HCT116 (cell line): Measurements from ENCODE around the gene LRRC3B. TPM values are rescaled to one million over a fixed set of nuclear protein-coding genes. Genes with fewer than 3 reads are reported as not detected.

Experiments used
- ATAC-seq: fragments of 200-7000 bp; cut with Tn5 transposase; 2 replicates; pipeline ENCODE4 v1.9.1; 2020; ENCODE audit warnings: mild to moderate bottlenecking, moderate library complexity
- BruUV-seq: library from RNA; stranded (reverse); fragments of 400-500 nt; replicated peaks from 2 replicates; lab custom pipeline; 2021; lab: Mats Ljungman, UMichigan
- CTCF ChIA-PET: fragments of 300-600 bp; sonication (Branson Sonifier 250); formaldehyde crosslinking; loops from one replicate; lab custom pipeline; 2021; ENCODE audit warnings: antibody characterized with exemption; lab: Charles Lee
- POLR2A ChIA-PET: fragments of 300-600, 350-600 bp; sonication (Branson Sonifier 250); formaldehyde crosslinking; loops from one replicate; lab custom pipeline; 2021; ENCODE audit warnings: antibody characterized with exemption; lab: Charles Lee
- RAD21 ChIA-PET, 2 experiments: fragments of 300-600 bp; sonication (Branson Sonifier 250); formaldehyde crosslinking; loops; one replicate each; lab custom pipeline; 2023; ENCODE audit warnings: low total read pairs in 2 of 2; ENCODE audit not compliant: uncharacterized antibody in 2 of 2, unreplicated experiment in 2 of 2, low non-redundant PET in 1 of 2; lab: Charles Lee
- DNase-seq: peaks from one replicate; pipeline ENCODE4 v3.0.0-alpha.2; 2010; ENCODE audit warnings: low read depth, low spot score
- H2AFZ ChIP-seq: fragments of 200-600 bp; shearing (Covaris generic), sonication (generic); 2 replicates; pipeline ENCODE4 v1.6.1; 2017; ENCODE audit warnings: low read depth, mixed run types, mixed read lengths, antibody characterized with exemption, low read length; ENCODE audit not compliant: poor library complexity, severe bottlenecking
- H3K27ac ChIP-seq: 2 replicates; pipeline ENCODE4 v1.5.1; 2012; ENCODE audit warnings: low read depth, low read length
- H3K27me3 ChIP-seq: fragments of 200-600 bp; sonication (generic); 2 replicates; pipeline ENCODE4 v1.6.1; 2016; ENCODE audit warnings: mixed run types, low read length, mixed read lengths; ENCODE audit not compliant: insufficient read depth
- H3K36me3 ChIP-seq, 2 experiments: fragments of 200-500 bp in 1 of 2; fragments of 200-600 bp in 1 of 2; sonication (Bioruptor generic) in 1 of 2; sonication (generic) in 1 of 2; 2 replicates each; pipeline versions ENCODE4 v1.5.1 to v1.6.1; 2014 to 2016; ENCODE audit warnings: low read length in 2 of 2, inconsistent platforms in 1 of 2, mixed read lengths in 1 of 2, mixed run types in 1 of 2; ENCODE audit not compliant: insufficient read depth in 2 of 2, control insufficient read depth in 1 of 2
- H3K4me1 ChIP-seq, 2 experiments: fragments of 200-600 bp in 1 of 2; sonication (generic) in 1 of 2; 2 replicates each; pipeline versions ENCODE4 v1.5.1 to v1.6.1; 2012 to 2017; ENCODE audit warnings: low read length in 2 of 2, inconsistent platforms in 1 of 2, mild to moderate bottlenecking in 1 of 2, mixed read lengths in 1 of 2, mixed run types in 1 of 2, moderate library complexity in 1 of 2; ENCODE audit not compliant: insufficient read depth in 2 of 2, control insufficient read depth in 1 of 2
- H3K4me2 ChIP-seq: fragments of 200-600 bp; sonication (generic); 2 replicates; pipeline ENCODE4 v1.6.1; 2017; ENCODE audit warnings: mixed run types, low read length, mixed read lengths
- H3K4me3 ChIP-seq, 2 experiments: fragments of 200-600 bp in 1 of 2; sonication (generic) in 1 of 2; replicated peaks in 1 of 2; 2 replicates each; pipeline ENCODE4 v1.5.1; 2011 to 2016; ENCODE audit warnings: low read length in 2 of 2, control low read depth in 1 of 2, low read depth in 1 of 2, mild to moderate bottlenecking in 1 of 2, mixed read lengths in 1 of 2, mixed run types in 1 of 2
- H3K79me2 ChIP-seq: fragments of 200-600 bp; sonication (generic); 2 replicates; pipeline ENCODE4 v1.6.1; 2017; ENCODE audit warnings: mild to moderate bottlenecking, mixed run types, low read length, moderate library complexity, mixed read lengths; ENCODE audit not compliant: insufficient read depth
- H3K9ac ChIP-seq: fragments of 200-600 bp; sonication (generic); 2 replicates; pipeline ENCODE4 v1.6.1; 2016; ENCODE audit warnings: low read length, mixed read lengths
- H3K9me2 ChIP-seq: fragments of 200-600 bp; sonication (generic), shearing (Covaris generic); 2 replicates; pipeline ENCODE4 v1.6.1; 2017; ENCODE audit warnings: mixed run types, mild to moderate bottlenecking, moderate library complexity; ENCODE audit not compliant: insufficient read depth
- H3K9me3 ChIP-seq, 2 experiments: fragments of 200-500 bp in 1 of 2; fragments of 200-600 bp in 1 of 2; sonication (Bioruptor generic) in 1 of 2; sonication (generic) in 1 of 2; 2 replicates each; pipeline ENCODE4 v1.6.1; 2014 to 2017; ENCODE audit warnings: low read length in 2 of 2, mixed read lengths in 2 of 2, inconsistent platforms in 1 of 2, low read depth in 1 of 2, mild to moderate bottlenecking in 1 of 2, mixed run types in 1 of 2, moderate library complexity in 1 of 2; ENCODE audit not compliant: control insufficient read depth in 1 of 2, insufficient read depth in 1 of 2
- H4K20me1 ChIP-seq: fragments of 200-600 bp; sonication (generic), shearing (Covaris generic); 2 replicates; pipeline ENCODE4 v1.6.1; 2017; ENCODE audit warnings: mixed run types, mild to moderate bottlenecking, moderate library complexity; ENCODE audit not compliant: insufficient read depth
- CBX3 ChIP-seq: IDR thresholded peaks from 2 replicates; pipeline ENCODE4 v1.6.1; 2012; ENCODE audit warnings: low read depth
- CEBPB ChIP-seq: IDR thresholded peaks from 2 replicates; pipeline ENCODE4 v1.6.1; 2012; ENCODE audit warnings: low read depth
- ELF1 ChIP-seq: IDR thresholded peaks from 2 replicates; pipeline ENCODE4 v1.6.1; 2012; ENCODE audit warnings: low read depth, borderline replicate concordance
- EZH2 ChIP-seq: fragments of 200-600 bp; sonication (generic); IDR thresholded peaks from 2 replicates; pipeline ENCODE4 v1.6.1; 2017; ENCODE audit warnings: antibody characterized with exemption, mixed run types
- FOSL1 ChIP-seq: IDR thresholded peaks from 2 replicates; pipeline ENCODE4 v1.6.1; 2012; ENCODE audit warnings: low read depth
- JUND ChIP-seq: IDR thresholded peaks from 2 replicates; pipeline ENCODE4 v1.6.1; 2012
- POLR2A ChIP-seq: IDR thresholded peaks from 2 replicates; pipeline ENCODE4 v1.7.0; 2011; ENCODE audit warnings: borderline replicate concordance; ENCODE audit not compliant: insufficient read depth, insufficient read length; ENCODE audit errors: extremely low read depth
- POLR2AphosphoS5 ChIP-seq: IDR thresholded peaks from 2 replicates; pipeline ENCODE4 v1.6.1; 2011; ENCODE audit warnings: mild to moderate bottlenecking, low read depth, low read length, moderate library complexity
- RAD21 ChIP-seq: IDR thresholded peaks from 2 replicates; pipeline ENCODE4 v1.6.1; 2012; ENCODE audit warnings: low read depth, mild to moderate bottlenecking
- SIN3A ChIP-seq: IDR thresholded peaks from 2 replicates; pipeline ENCODE4 v1.6.1; 2012; ENCODE audit warnings: low read depth
- SP1 ChIP-seq: IDR thresholded peaks from 2 replicates; pipeline ENCODE4 v1.6.1; 2012; ENCODE audit warnings: low read depth
- SRF ChIP-seq: IDR thresholded peaks from 2 replicates; pipeline ENCODE4 v1.6.1; 2012; ENCODE audit warnings: low read depth
- TCF7L2 ChIP-seq: IDR thresholded peaks from 2 replicates; pipeline ENCODE4 v1.7.0; 2011; ENCODE audit warnings: borderline replicate concordance, inconsistent platforms; ENCODE audit not compliant: insufficient read depth, insufficient read length; ENCODE audit errors: extremely low read depth
- YY1 ChIP-seq: IDR thresholded peaks from 2 replicates; pipeline ENCODE4 v1.6.1; 2011; ENCODE audit warnings: low read length, low read depth, moderate library complexity, mild to moderate bottlenecking; ENCODE audit not compliant: insufficient replicate concordance; ENCODE audit errors: extremely low read depth
- ZFX ChIP-seq: fragments of 450-650 bp; IDR thresholded peaks from 2 replicates; pipeline ENCODE4 v1.6.1; 2017
- ZNF274 ChIP-seq: fragments of 200-500 bp; sonication (Bioruptor generic); IDR thresholded peaks from 2 replicates; pipeline ENCODE4 v1.6.1; 2014; ENCODE audit warnings: mild to moderate bottlenecking, low read depth, low read length, inconsistent platforms
- intact Hi-C: fragments of 100-400 bp; cut with micrococcal nuclease; formaldehyde crosslinking; loops from 2 replicates; pipeline ENCODE4 v1.10.0; 2022
- total RNA-seq: library from RNA; stranded (reverse); gene quantifications from one replicate; pipeline ENCODE4 v1.2.1, GENCODE V29; 2021; ENCODE audit not compliant: unreplicated experiment
- TF ChIP-seq, protein P1 (sequence below): IDR thresholded peaks from 2 replicates; pipeline ENCODE4 v1.6.1; 2012
- TF ChIP-seq, protein P2 (sequence below): IDR thresholded peaks from 2 replicates; pipeline ENCODE4 v1.6.1; 2012
- TF ChIP-seq, protein P3 (sequence below), 3 experiments: fragments of 200-600 bp in 1 of 3; sonication (generic) in 1 of 3; IDR thresholded peaks in 2 of 3; conservative IDR thresholded peaks in 1 of 3; 2 replicates each; pipeline ENCODE4 v1.5.1; 2012 to 2017; ENCODE audit warnings: low read depth in 2 of 3, low read length in 2 of 3, antibody characterized with exemption in 1 of 3, borderline replicate concordance in 1 of 3, control low read depth in 1 of 3, mild to moderate bottlenecking in 1 of 3, mixed read lengths in 1 of 3, mixed run types in 1 of 3, moderate library complexity in 1 of 3; ENCODE audit not compliant: insufficient read depth in 1 of 3

LRRC3B gene
- total RNA-seq, 1 experiment from 2014 or later: not detected

DNA sequence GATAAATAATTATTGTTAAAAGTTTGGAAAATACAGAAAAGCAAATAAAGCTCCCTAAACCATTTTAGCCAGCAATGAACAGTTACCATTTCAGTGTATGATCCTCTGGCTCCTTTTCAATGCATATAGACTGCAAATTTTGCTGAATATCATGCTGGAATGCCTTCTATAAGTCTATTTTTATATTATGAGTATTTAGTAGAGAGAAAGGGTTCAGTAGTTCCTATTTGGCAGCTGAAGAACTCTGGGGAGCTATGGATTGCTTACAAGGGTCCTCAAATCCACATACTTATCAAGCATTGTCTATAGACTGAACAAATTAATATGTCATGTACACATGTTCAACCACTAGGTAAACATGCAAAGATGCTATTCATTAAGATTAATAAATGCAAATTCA lies 46.1 kb downstream of the LRRC3B start:
- no peak overlapping the region for H3K4me2 ChIP-seq
- ATAC-seq (no peak), DNase-seq (no peak)
- H3K9me3 ChIP-seq: no peaks in the 10 kb centered on the region
- BruUV-seq: no TSS peak
- H4K20me1 ChIP-seq: no peaks in the 10 kb centered on the region
- RAD21 ChIA-PET: no interaction called here
- no peak overlapping the region for H3K27ac ChIP-seq
- no peak overlapping the region for H3K4me3 ChIP-seq
- intact Hi-C loops: no loop called here
- no peaks in the 10 kb centered on the region for H3K9me2 ChIP-seq
- TF ChIP-seq POLR2A: no peak
- CTCF ChIA-PET: no interaction called here
- POLR2A ChIA-PET: no interaction called here
- no peak overlapping the region for H2AFZ ChIP-seq
- H3K27me3 ChIP-seq: no peaks in the 10 kb centered on the region
- no peaks in the 10 kb centered on the region for H3K4me1 ChIP-seq
- no peaks in the 10 kb centered on the region for H3K36me3 ChIP-seq
- H3K79me2 ChIP-seq: no peaks in the 10 kb centered on the region
- no peak overlapping the region for H3K9ac ChIP-seq

DNA sequence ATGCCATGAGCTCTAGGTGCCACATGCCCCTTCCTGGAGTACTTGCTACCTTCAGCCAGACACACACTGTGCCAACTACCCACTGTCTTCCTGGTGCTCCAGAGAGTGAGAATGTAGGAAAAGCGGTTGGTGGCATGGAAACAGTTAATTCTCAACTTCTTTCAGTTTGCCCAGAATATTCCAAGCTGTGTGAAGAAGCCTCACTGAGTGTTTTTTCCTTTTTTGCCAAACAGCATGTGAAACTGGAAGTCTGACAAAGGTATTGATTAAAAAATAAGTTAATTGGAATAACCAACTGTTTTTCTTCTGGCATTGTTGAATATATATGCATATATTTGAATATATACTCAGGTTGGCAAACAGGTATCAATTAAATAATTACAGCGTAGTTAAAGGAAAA lies 52.8 kb downstream of the LRRC3B start:
- no TSS peak for BruUV-seq
- H3K9me2 ChIP-seq: no peaks in the 10 kb centered on the region
- ChIA-PET RAD21 (no interaction called here), CTCF (no interaction called here), POLR2A (no interaction called here)
- H3K4me1 ChIP-seq: no peaks in the 10 kb centered on the region
- no peaks in the 10 kb centered on the region for H3K36me3 ChIP-seq
- no peak for DNase-seq
- H3K4me3 ChIP-seq: no peak overlapping the region
- TF ChIP-seq, protein P1, sequence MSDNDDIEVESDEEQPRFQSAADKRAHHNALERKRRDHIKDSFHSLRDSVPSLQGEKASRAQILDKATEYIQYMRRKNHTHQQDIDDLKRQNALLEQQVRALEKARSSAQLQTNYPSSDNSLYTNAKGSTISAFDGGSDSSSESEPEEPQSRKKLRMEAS: no peak
- no peak for TF ChIP-seq RAD21
- TF ChIP-seq, protein P2, sequence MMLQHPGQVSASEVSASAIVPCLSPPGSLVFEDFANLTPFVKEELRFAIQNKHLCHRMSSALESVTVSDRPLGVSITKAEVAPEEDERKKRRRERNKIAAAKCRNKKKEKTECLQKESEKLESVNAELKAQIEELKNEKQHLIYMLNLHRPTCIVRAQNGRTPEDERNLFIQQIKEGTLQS: no peak
- TF ChIP-seq EZH2: no peak
- TF ChIP-seq YY1: no peak
- no peak for TF ChIP-seq SRF
- no peak for TF ChIP-seq POLR2AphosphoS5
- no peak for TF ChIP-seq ZNF274
- TF ChIP-seq ELF1: no peak
- TF ChIP-seq JUND: no peak
- TF ChIP-seq POLR2A: no peak
- no peak for TF ChIP-seq SP1
- no peak for TF ChIP-seq ZFX
- TF ChIP-seq, protein P3, sequence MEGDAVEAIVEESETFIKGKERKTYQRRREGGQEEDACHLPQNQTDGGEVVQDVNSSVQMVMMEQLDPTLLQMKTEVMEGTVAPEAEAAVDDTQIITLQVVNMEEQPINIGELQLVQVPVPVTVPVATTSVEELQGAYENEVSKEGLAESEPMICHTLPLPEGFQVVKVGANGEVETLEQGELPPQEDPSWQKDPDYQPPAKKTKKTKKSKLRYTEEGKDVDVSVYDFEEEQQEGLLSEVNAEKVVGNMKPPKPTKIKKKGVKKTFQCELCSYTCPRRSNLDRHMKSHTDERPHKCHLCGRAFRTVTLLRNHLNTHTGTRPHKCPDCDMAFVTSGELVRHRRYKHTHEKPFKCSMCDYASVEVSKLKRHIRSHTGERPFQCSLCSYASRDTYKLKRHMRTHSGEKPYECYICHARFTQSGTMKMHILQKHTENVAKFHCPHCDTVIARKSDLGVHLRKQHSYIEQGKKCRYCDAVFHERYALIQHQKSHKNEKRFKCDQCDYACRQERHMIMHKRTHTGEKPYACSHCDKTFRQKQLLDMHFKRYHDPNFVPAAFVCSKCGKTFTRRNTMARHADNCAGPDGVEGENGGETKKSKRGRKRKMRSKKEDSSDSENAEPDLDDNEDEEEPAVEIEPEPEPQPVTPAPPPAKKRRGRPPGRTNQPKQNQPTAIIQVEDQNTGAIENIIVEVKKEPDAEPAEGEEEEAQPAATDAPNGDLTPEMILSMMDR (IDR thresholded peaks at IDR 0.05 in 2 of 3, conservative IDR thresholded peaks at IDR 0.05 in 1 of 3; ENCODE audit: borderline replicate concordance in 1 of 3, insufficient read depth in 1 of 3, low read depth in 2 of 3, low read length in 2 of 3): no peak
- TF ChIP-seq TCF7L2: no peak
- TF ChIP-seq CBX3: no peak
- TF ChIP-seq SIN3A: no peak
- no peak for TF ChIP-seq FOSL1
- no peak for TF ChIP-seq CEBPB
- intact Hi-C loops: no loop called here
- no peak overlapping the region for H3K27ac ChIP-seq
- peaks cover 0 to 2% of the 10 kb centered on the region in 2 experiments; a peak in 1 of 4 replicates for H3K9me3 ChIP-seq
- H3K9ac ChIP-seq: no peak overlapping the region
- no peak overlapping the region for H3K4me2 ChIP-seq
- no peaks in the 10 kb centered on the region for H4K20me1 ChIP-seq
- ATAC-seq: no peak
- H3K27me3 ChIP-seq: no peaks in the 10 kb centered on the region
- no peaks in the 10 kb centered on the region for H3K79me2 ChIP-seq
- no peak overlapping the region for H2AFZ ChIP-seq
